Activated CD4-positive, alpha-beta T cell treated with anti-CD3 and anti-CD28 coated beads for 24 hours (primary cell): ENCODE measurements around the gene LCE4A.

Experiments used
- DNase-seq, 2 donors: peaks; one replicate each; pipeline ENCODE4 v3.0.0-alpha.2; 2020; ENCODE audit warnings: low read depth in 2 of 2

LCE4A gene

GRCh38 chr1:152745765-152746444, 37.9 kb downstream of the LCE4A start:
- no peak for DNase-seq

GRCh38 chr1:152747831-152748230, 39.9 kb downstream of the LCE4A start:
- no peak for DNase-seq

GRCh38 chr1:152752225-152752624, 44.3 kb downstream of the LCE4A start:
- no peak for DNase-seq

- no peak for DNase-seq
Measured at GRCh38 chr1:152753586-152753985, 45.6 kb downstream of the LCE4A start.

- DNase-seq, result no peak
Measured at GRCh38 chr1:152756872-152757271, 48.9 kb downstream of the LCE4A start.

GRCh38 chr1:152757747-152758146, 49.8 kb downstream of the LCE4A start, which contains the start of gene KPRP:
KPRP (plus strand) TSS chr1:152758025; CDS start chr1:152759589, 1,564 bp downstream.
- DNase-seq, result no peak

- DNase-seq, result no peak
Measured at GRCh38 chr1:152758636-152759035, 50.7 kb downstream of the LCE4A start.
